ENCODE measurements around the gene GIMAP4.

- TF ChIP-seq ZNF565 (CRISPR knock-in tag; conservative IDR thresholded peaks at IDR 0.05; ENCODE audit: low read depth) (no peak), ZFP3 (CRISPR knock-in tag; IDR thresholded peaks at IDR 0.05) (no peak)
Measured at GRCh38 chr7:150594805-150595204, 27.6 kb downstream of the GIMAP4 start.
